ENCODE results near the gene SNX27.

GRCh38 chr1:151565502-151566189 lies 46.2 kb upstream of the SNX27 start:
- TF ChIP-seq POLR2A (IDR thresholded peaks at IDR 0.05) = no peak
- TF ChIP-seq, protein P1, sequence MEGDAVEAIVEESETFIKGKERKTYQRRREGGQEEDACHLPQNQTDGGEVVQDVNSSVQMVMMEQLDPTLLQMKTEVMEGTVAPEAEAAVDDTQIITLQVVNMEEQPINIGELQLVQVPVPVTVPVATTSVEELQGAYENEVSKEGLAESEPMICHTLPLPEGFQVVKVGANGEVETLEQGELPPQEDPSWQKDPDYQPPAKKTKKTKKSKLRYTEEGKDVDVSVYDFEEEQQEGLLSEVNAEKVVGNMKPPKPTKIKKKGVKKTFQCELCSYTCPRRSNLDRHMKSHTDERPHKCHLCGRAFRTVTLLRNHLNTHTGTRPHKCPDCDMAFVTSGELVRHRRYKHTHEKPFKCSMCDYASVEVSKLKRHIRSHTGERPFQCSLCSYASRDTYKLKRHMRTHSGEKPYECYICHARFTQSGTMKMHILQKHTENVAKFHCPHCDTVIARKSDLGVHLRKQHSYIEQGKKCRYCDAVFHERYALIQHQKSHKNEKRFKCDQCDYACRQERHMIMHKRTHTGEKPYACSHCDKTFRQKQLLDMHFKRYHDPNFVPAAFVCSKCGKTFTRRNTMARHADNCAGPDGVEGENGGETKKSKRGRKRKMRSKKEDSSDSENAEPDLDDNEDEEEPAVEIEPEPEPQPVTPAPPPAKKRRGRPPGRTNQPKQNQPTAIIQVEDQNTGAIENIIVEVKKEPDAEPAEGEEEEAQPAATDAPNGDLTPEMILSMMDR (IDR thresholded peaks at IDR 0.05) = no peak

All from right lobe of liver (tissue), 4 donors.